Thymus (tissue), 11 donors: Measurements from ENCODE around the gene ARHGAP10. TPM values are rescaled to one million over a fixed set of nuclear protein-coding genes. Genes with fewer than 3 reads are reported as not detected.
A peak's percentile ranks its signal among the peaks of the same experiment; 100 is the strongest.

Source experiments
- DNase-seq, 9 donors: peaks; one replicate each; pipeline ENCODE4 v3.0.0-alpha.2; 2013; ENCODE audit warnings: low spot score in 9 of 9, low read depth in 6 of 9, missing footprints in 1 of 9
- H3K27ac ChIP-seq, 2 donors: one replicate each; pipeline ENCODE4 v1.5.1; 2013; ENCODE audit warnings: control low read depth in 1 of 2, low read depth in 1 of 2, low read length in 1 of 2, mild to moderate bottlenecking in 1 of 2, moderate library complexity in 1 of 2
- H3K27me3 ChIP-seq, 2 donors: one replicate each; pipeline ENCODE4 v1.5.1; 2013; ENCODE audit warnings: low read length in 1 of 2; ENCODE audit not compliant: control insufficient read depth in 2 of 2, insufficient read depth in 1 of 2
- H3K36me3 ChIP-seq, 2 donors: one replicate each; pipeline ENCODE4 v1.5.1; 2013; ENCODE audit warnings: low read length in 1 of 2, mild to moderate bottlenecking in 1 of 2, moderate library complexity in 1 of 2; ENCODE audit not compliant: control insufficient read depth in 2 of 2, insufficient read depth in 2 of 2
- H3K4me1 ChIP-seq, 2 donors: one replicate each; pipeline ENCODE4 v1.5.1; 2013; ENCODE audit warnings: low read length in 2 of 2; ENCODE audit not compliant: control insufficient read depth in 2 of 2, insufficient read depth in 2 of 2
- H3K4me3 ChIP-seq, 2 donors: one replicate each; pipeline ENCODE4 v1.5.1; 2013; ENCODE audit warnings: low read length in 2 of 2, control low read depth in 1 of 2, mild to moderate bottlenecking in 1 of 2
- H3K9me3 ChIP-seq, 2 donors: one replicate each; pipeline ENCODE4 v1.5.1; 2013; ENCODE audit warnings: low read length in 1 of 2, mild to moderate bottlenecking in 1 of 2; ENCODE audit not compliant: control insufficient read depth in 2 of 2, insufficient read depth in 1 of 2
- WGBS: extraction: QIAGEN DNeasy Blood & Tissue Kit; methylation state at CpG from one replicate; pipeline ENCODE4 v1.1.7; 2013; 5-methylcytosine and 5-hydroxymethylcytosine counted together
- polyA plus RNA-seq: library from polyadenylated mRNA; stranded (reverse); fragments of 200-250 nt; gene quantifications from one replicate; pipeline ENCODE4 v1.2.3, GENCODE V29; 2013
- total RNA-seq: library from RNA; stranded (reverse); fragments of 120-200 nt; gene quantifications from one replicate; pipeline ENCODE4 v1.2.4, GENCODE V29; 2013
- donor health status: healthy.

Gene ARHGAP10
- total and polyA plus RNA-seq, 2 donors, result 11.8 to 13.4 TPM

- Histone ChIP-seq H3K4me3 (no peak overlapping the region), H3K27me3 (no peaks in the 10 kb centered on the region), H3K4me1 (no peaks in the 10 kb centered on the region), H3K36me3 (no peaks in the 10 kb centered on the region), H3K27ac (no peak overlapping the region), H3K9me3 (peaks cover 0 to 9% of the 10 kb centered on the region in 2 donors)
- WGBS, result 92% methylated on average over 1 of the region's 1 CpG
- no peak for DNase-seq
Measured at GRCh38 chr4:147696866-147697265, 35.0 kb upstream of the ARHGAP10 start.

GRCh38 chr4:147704846-147705245 is 27.0 kb upstream of the ARHGAP10 start:
- no peaks in the 10 kb centered on the region for H3K4me1 ChIP-seq
- H3K27me3 ChIP-seq, result no peaks in the 10 kb centered on the region
- no peak for DNase-seq
- no peak overlapping the region for H3K4me3 ChIP-seq
- H3K36me3 ChIP-seq, result no peaks in the 10 kb centered on the region
- no peaks in the 10 kb centered on the region for H3K9me3 ChIP-seq
- H3K27ac ChIP-seq, result no peak overlapping the region
- 100% methylated on average over 1 of the region's 1 CpG for WGBS

- no peaks in the 10 kb centered on the region for H3K36me3 ChIP-seq
- peak in 5 of 9 donors; percentile 21 to 66 (median 38) for DNase-seq
- H3K27me3 ChIP-seq, result no peaks in the 10 kb centered on the region
- H3K9me3 ChIP-seq, result no peaks in the 10 kb centered on the region
- no peak overlapping the region for H3K27ac ChIP-seq
- no peak overlapping the region for H3K4me3 ChIP-seq
- WGBS, result 60% methylated on average over 7 of the region's 7 CpGs
- no peaks in the 10 kb centered on the region for H3K4me1 ChIP-seq
Measured at GRCh38 chr4:147707892-147708672, 23.8 kb upstream of the ARHGAP10 start.

GRCh38 chr4:147709999-147710398 is 21.9 kb upstream of the ARHGAP10 start:
- Histone ChIP-seq H3K36me3 (no peaks in the 10 kb centered on the region), H3K9me3 (no peaks in the 10 kb centered on the region)
- 88% methylated on average over 5 of the region's 5 CpGs for WGBS

GRCh38 chr4:147714575-147715401 is 17.1 kb upstream of the ARHGAP10 start:
- no peaks in the 10 kb centered on the region for H3K4me1 ChIP-seq
- H3K4me3 ChIP-seq, result no peak overlapping the region
- H3K27ac ChIP-seq, result no peak overlapping the region
- WGBS, result 96% methylated on average over 8 of the region's 8 CpGs
- no peaks in the 10 kb centered on the region for H3K27me3 ChIP-seq
- no peaks in the 10 kb centered on the region for H3K9me3 ChIP-seq
- H3K36me3 ChIP-seq, result no peaks in the 10 kb centered on the region
- DNase-seq, result no peak

More at GRCh38 chr4:147709999-147710398, 21.9 kb upstream of the ARHGAP10 start:
- DNase-seq, result no peak
- no peaks in the 10 kb centered on the region for H3K4me1 ChIP-seq
- H3K4me3 ChIP-seq, result no peak overlapping the region
- H3K27me3 ChIP-seq, result no peaks in the 10 kb centered on the region
- H3K27ac ChIP-seq, result no peak overlapping the region

GRCh38 chr4:147717878-147718277 is 14.0 kb upstream of the ARHGAP10 start:
- WGBS, result 89% methylated on average over 1 of the region's 1 CpG
- Histone ChIP-seq H3K9me3 (no peaks in the 10 kb centered on the region), H3K27me3 (no peaks in the 10 kb centered on the region), H3K4me1 (no peaks in the 10 kb centered on the region), H3K27ac (no peak overlapping the region), H3K36me3 (no peaks in the 10 kb centered on the region), H3K4me3 (no peak overlapping the region)
- no peak for DNase-seq

- DNase-seq, result no peak
- Histone ChIP-seq H3K9me3 (no peaks in the 10 kb centered on the region), H3K4me3 (no peak overlapping the region), H3K27me3 (no peaks in the 10 kb centered on the region), H3K36me3 (no peaks in the 10 kb centered on the region), H3K4me1 (no peaks in the 10 kb centered on the region), H3K27ac (peak overlapping the region in 1 of 2 donors; percentile 8)
- 86% methylated on average over 5 of the region's 5 CpGs for WGBS
Measured at GRCh38 chr4:147723326-147723725, 8.6 kb upstream of the ARHGAP10 start.

- H3K4me3 ChIP-seq, result no peak overlapping the region
- DNase-seq, result no peak
- 95% methylated on average over 13 of the region's 13 CpGs for WGBS
- H3K27me3 ChIP-seq, result no peaks in the 10 kb centered on the region
- H3K9me3 ChIP-seq, result no peaks in the 10 kb centered on the region
- no peak overlapping the region for H3K27ac ChIP-seq
- no peaks in the 10 kb centered on the region for H3K36me3 ChIP-seq
- H3K4me1 ChIP-seq, result no peaks in the 10 kb centered on the region
Measured at GRCh38 chr4:147724468-147725201, 7.3 kb upstream of the ARHGAP10 start.

- 97% methylated on average over 4 of the region's 4 CpGs for WGBS
- Histone ChIP-seq H3K9me3 (no peaks in the 10 kb centered on the region), H3K36me3 (no peaks in the 10 kb centered on the region)
Measured at GRCh38 chr4:147725673-147726072, 6.2 kb upstream of the ARHGAP10 start.

More at GRCh38 chr4:147725673-147726072, 6.2 kb upstream of the ARHGAP10 start:
- H3K4me1 ChIP-seq, result no peaks in the 10 kb centered on the region
- no peak for DNase-seq
- no peak overlapping the region for H3K4me3 ChIP-seq
- no peaks in the 10 kb centered on the region for H3K27me3 ChIP-seq
- H3K27ac ChIP-seq, result no peak overlapping the region
